ENCODE results near the gene NID2. TPM values are rescaled to one million over a fixed set of nuclear protein-coding genes. Genes with fewer than 3 reads are reported as not detected.
A peak's percentile ranks its signal among the peaks of the same experiment; 100 is the strongest.

The NID2 gene
- polyA plus RNA-seq (ENCODE audit: insufficient read length in 3 of 3), result 100 to 1,000 TPM in 1 of 3 donors, 10 to 100 TPM in 2; 91.7 to 102 (median 97.7) TPM
- long read RNA-seq, donor 1, full-length matches to known transcripts, result 3 of 8 reads
- long read RNA-seq, donor 1, partial matches to known transcripts, result 5 of 8 reads
- long read RNA-seq, donor 1, other reads (novel, unspliced or antisense), result 0 of 8 reads
- long read RNA-seq, donor 2, full-length matches to known transcripts, result 4 of 35 reads
- long read RNA-seq, donor 2, partial matches to known transcripts, result 31 of 35 reads
- long read RNA-seq, donor 2, other reads (novel, unspliced or antisense), result 0 of 35 reads
- long read RNA-seq, donor 3, full-length matches to known transcripts, result 6 of 62 reads
- long read RNA-seq, donor 3, partial matches to known transcripts, result 56 of 62 reads
- long read RNA-seq, donor 3, other reads (novel, unspliced or antisense), result 0 of 62 reads
- long read RNA-seq, donor 4, partial matches to known transcripts, result 5 of 7 reads
- long read RNA-seq, donor 4, other reads (novel, unspliced or antisense), result 0 of 7 reads
- long read RNA-seq, donor 5, partial matches to known transcripts, result 11 of 11 reads
- long read RNA-seq, donor 5, other reads (novel, unspliced or antisense), result 0 of 11 reads
- long read RNA-seq, donor 6, full-length matches to known transcripts, result 6 of 18 reads
- long read RNA-seq, donor 6, partial matches to known transcripts, result 12 of 18 reads
- long read RNA-seq, donor 6, other reads (novel, unspliced or antisense), result 0 of 18 reads
- long read RNA-seq, donor 7, full-length matches to known transcripts, result 1 of 26 reads
- long read RNA-seq, donor 7, partial matches to known transcripts, result 25 of 26 reads
- long read RNA-seq, donor 7, other reads (novel, unspliced or antisense), result 0 of 26 reads
- long read RNA-seq, donor 8, full-length matches to known transcripts, result 2 of 25 reads
- long read RNA-seq, donor 8, partial matches to known transcripts, result 23 of 25 reads
- long read RNA-seq, donor 8, other reads (novel, unspliced or antisense), result 0 of 25 reads
- long read RNA-seq, donor 9, full-length matches to known transcripts, result 2 of 25 reads
- long read RNA-seq, donor 9, partial matches to known transcripts, result 23 of 25 reads
- long read RNA-seq, donor 9, other reads (novel, unspliced or antisense), result 0 of 25 reads
- long read RNA-seq, donor 10, full-length matches to known transcripts, result 4 of 24 reads
- long read RNA-seq, donor 10, partial matches to known transcripts, result 20 of 24 reads
- long read RNA-seq, donor 10, other reads (novel, unspliced or antisense), result 0 of 24 reads
- long read RNA-seq, donor 11, full-length matches to known transcripts, result 7 of 7 reads
- long read RNA-seq, donor 11, partial matches to known transcripts, result 0 of 7 reads
- long read RNA-seq, donor 11, other reads (novel, unspliced or antisense), result 0 of 7 reads
- long read RNA-seq, donor 12, full-length matches to known transcripts, result 4 of 49 reads
- long read RNA-seq, donor 12, partial matches to known transcripts, result 45 of 49 reads
- long read RNA-seq, donor 12, other reads (novel, unspliced or antisense), result 0 of 49 reads
- long read RNA-seq, donor 13, partial matches to known transcripts, result 0 of 3 reads
- long read RNA-seq, donor 13, other reads (novel, unspliced or antisense), result 0 of 3 reads
- long read RNA-seq, donor 14, result 0 reads
- long read RNA-seq, donor 15, result 0 reads
- long read RNA-seq, donor 16, full-length matches to known transcripts, result 4 of 40 reads
- long read RNA-seq, donor 16, partial matches to known transcripts, result 36 of 40 reads
- long read RNA-seq, donor 16, other reads (novel, unspliced or antisense), result 0 of 40 reads

- DNase-seq, result peak; percentile 88
These were observed at the start of gene NID2 for GRCh38 chr14:52068615-52069306. TSS of gene NID2 (minus strand) at chr14:52069059. CDS start at chr14:52068994, 65 bp downstream.

- no peak for DNase-seq
These were observed 48.4 kb upstream of the NID2 start for GRCh38 chr14:52117111-52117832.

- no peak for DNase-seq
These were observed 46.4 kb upstream of the NID2 start for GRCh38 chr14:52115286-52115685.

- no peak for DNase-seq
These were observed 43.6 kb upstream of the NID2 start for GRCh38 chr14:52112336-52113018.

GRCh38 chr14:52111583-52111982 is 42.7 kb upstream of the NID2 start:
- DNase-seq, result no peak

- no peak for DNase-seq
These were observed 41.7 kb upstream of the NID2 start for GRCh38 chr14:52110441-52111086.

GRCh38 chr14:52108823-52109222 is 40.0 kb upstream of the NID2 start:
- DNase-seq, result no peak

- no peak for DNase-seq
These were observed 38.0 kb upstream of the NID2 start for GRCh38 chr14:52106840-52107239.

GRCh38 chr14:52103416-52103815 is 34.6 kb upstream of the NID2 start:
- no peak for DNase-seq

- no peak for DNase-seq
These were observed 26.9 kb upstream of the NID2 start for GRCh38 chr14:52095794-52096193.

GRCh38 chr14:52095336-52095735 is 26.5 kb upstream of the NID2 start:
- DNase-seq, result no peak

GRCh38 chr14:52094546-52095271 is 25.9 kb upstream of the NID2 start:
- DNase-seq, result no peak

GRCh38 chr14:52091928-52092327 is 23.1 kb upstream of the NID2 start:
- DNase-seq, result no peak

- no peak for DNase-seq
These were observed 22.1 kb upstream of the NID2 start for GRCh38 chr14:52090936-52091335.

GRCh38 chr14:52089218-52089617 is 20.4 kb upstream of the NID2 start:
- DNase-seq, result no peak

- DNase-seq, result no peak
These were observed 17.9 kb upstream of the NID2 start for GRCh38 chr14:52086711-52087110.

- no peak for DNase-seq
These were observed 14.0 kb upstream of the NID2 start for GRCh38 chr14:52082903-52083302.

- no peak for DNase-seq
These were observed 13.1 kb upstream of the NID2 start for GRCh38 chr14:52081964-52082363.
